Smooth muscle cell (in vitro differentiated cells): ENCODE measurements around the gene EHMT2. TPM values are rescaled to one million over a fixed set of nuclear protein-coding genes. Genes with fewer than 3 reads are reported as not detected.

ENCODE experiments used
- DNase-seq: peaks from one replicate; lab custom pipeline; 2025; ENCODE audit not compliant: unreplicated experiment; lab: John Stamatoyannopoulos, UW
- H2AFZ ChIP-seq: fragments of 200-600 bp; sonication (generic); 2 replicates; pipeline ENCODE4 v1.6.0; 2016; ENCODE audit warnings: antibody characterized with exemption, low read depth, mild to moderate bottlenecking
- H3F3A ChIP-seq: fragments of 200-600 bp; sonication (generic); 2 replicates; pipeline ENCODE4 v1.6.0; 2017; ENCODE audit warnings: antibody characterized with exemption, low read depth
- H3K27ac ChIP-seq: fragments of 200-600 bp; sonication (generic); 2 replicates; pipeline ENCODE4 v1.5.1; 2016; ENCODE audit warnings: low read depth, mild to moderate bottlenecking
- H3K27me3 ChIP-seq: fragments of 200-600 bp; sonication (generic); 2 replicates; pipeline ENCODE4 v1.6.1; 2016; ENCODE audit warnings: low read depth, mild to moderate bottlenecking
- H3K36me3 ChIP-seq: fragments of 200-600 bp; sonication (generic); 2 replicates; pipeline ENCODE4 v1.5.1; 2016; ENCODE audit warnings: low read depth
- H3K4me1 ChIP-seq: fragments of 200-600 bp; sonication (generic); 2 replicates; pipeline ENCODE4 v1.5.1; 2016; ENCODE audit warnings: low read depth
- H3K4me2 ChIP-seq: fragments of 200-600 bp; sonication (generic); 2 replicates; pipeline ENCODE4 v1.6.0; 2016; ENCODE audit warnings: mild to moderate bottlenecking
- H3K4me3 ChIP-seq: fragments of 200-600 bp; sonication (generic); 2 replicates; pipeline ENCODE4 v1.5.1; 2016; ENCODE audit warnings: mild to moderate bottlenecking
- H3K79me2 ChIP-seq: fragments of 200-600 bp; sonication (generic); 2 replicates; pipeline ENCODE4 v1.6.0; 2016; ENCODE audit warnings: low read depth, mild to moderate bottlenecking
- H3K9ac ChIP-seq: fragments of 200-600 bp; sonication (generic); 2 replicates; pipeline ENCODE4 v1.6.0; 2016; ENCODE audit warnings: low read depth
- H3K9me3 ChIP-seq: fragments of 200-600 bp; sonication (generic); replicated peaks from 2 replicates; pipeline ENCODE4 v1.5.1; 2016; ENCODE audit warnings: low read depth
- H4K20me1 ChIP-seq: fragments of 200-600 bp; sonication (generic); 2 replicates; pipeline ENCODE4 v1.6.0; 2016; ENCODE audit warnings: low read depth
- WGBS: methylation state at CpG from one replicate; pipeline ENCODE4 v1.1.7; 2016; ENCODE audit warnings: low lambda C conversion rate; 5-methylcytosine and 5-hydroxymethylcytosine counted together
- polyA plus RNA-seq: library from polyadenylated mRNA; unstranded; fragments of >200 nt; fragmentation: Nextera tagmentation; extraction: Ambion mirVana; gene quantifications from 2 replicates; pipeline ENCODE4 v1.2.1, GENCODE V29; 2016
- total RNA-seq: library from RNA; depleted of rRNA; stranded (reverse); fragments of >200 nt; gene quantifications from 2 replicates; pipeline ENCODE4 v1.2.3, GENCODE V29; 2014
- TF ChIP-seq, protein P1 (sequence below): fragments of 200-600 bp; sonication (generic); IDR thresholded peaks from 2 replicates; pipeline ENCODE4 v1.5.1; 2017; ENCODE audit warnings: borderline replicate concordance, mild to moderate bottlenecking, antibody characterized with exemption; ENCODE audit not compliant: insufficient read depth, poor library complexity, severe bottlenecking

EHMT2 gene
- total and polyA plus RNA-seq, 2 experiments from 2014 or later: 17.6 to 33.9 TPM

GRCh38 chr6:31874836-31875572, 22.5 kb downstream of the EHMT2 start:
- Histone ChIP-seq H3K9me3 (no peaks in the 10 kb centered on the region), H4K20me1 (no peaks in the 10 kb centered on the region), H3F3A (no peaks in the 10 kb centered on the region), H3K4me1 (peaks cover 6% of the 10 kb centered on the region), H3K27me3 (no peaks in the 10 kb centered on the region), H3K4me3 (no peak overlapping the region), H3K9ac (no peak overlapping the region), H3K79me2 (no peaks in the 10 kb centered on the region), H3K27ac (no peak overlapping the region), H3K36me3 (no peaks in the 10 kb centered on the region), H2AFZ (no peak overlapping the region), H3K4me2 (no peak overlapping the region)
- 83% methylated on average over 5 of the region's 5 CpGs for WGBS
- no peak for DNase-seq
- TF ChIP-seq, protein P1, sequence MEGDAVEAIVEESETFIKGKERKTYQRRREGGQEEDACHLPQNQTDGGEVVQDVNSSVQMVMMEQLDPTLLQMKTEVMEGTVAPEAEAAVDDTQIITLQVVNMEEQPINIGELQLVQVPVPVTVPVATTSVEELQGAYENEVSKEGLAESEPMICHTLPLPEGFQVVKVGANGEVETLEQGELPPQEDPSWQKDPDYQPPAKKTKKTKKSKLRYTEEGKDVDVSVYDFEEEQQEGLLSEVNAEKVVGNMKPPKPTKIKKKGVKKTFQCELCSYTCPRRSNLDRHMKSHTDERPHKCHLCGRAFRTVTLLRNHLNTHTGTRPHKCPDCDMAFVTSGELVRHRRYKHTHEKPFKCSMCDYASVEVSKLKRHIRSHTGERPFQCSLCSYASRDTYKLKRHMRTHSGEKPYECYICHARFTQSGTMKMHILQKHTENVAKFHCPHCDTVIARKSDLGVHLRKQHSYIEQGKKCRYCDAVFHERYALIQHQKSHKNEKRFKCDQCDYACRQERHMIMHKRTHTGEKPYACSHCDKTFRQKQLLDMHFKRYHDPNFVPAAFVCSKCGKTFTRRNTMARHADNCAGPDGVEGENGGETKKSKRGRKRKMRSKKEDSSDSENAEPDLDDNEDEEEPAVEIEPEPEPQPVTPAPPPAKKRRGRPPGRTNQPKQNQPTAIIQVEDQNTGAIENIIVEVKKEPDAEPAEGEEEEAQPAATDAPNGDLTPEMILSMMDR: no peak

DNA sequence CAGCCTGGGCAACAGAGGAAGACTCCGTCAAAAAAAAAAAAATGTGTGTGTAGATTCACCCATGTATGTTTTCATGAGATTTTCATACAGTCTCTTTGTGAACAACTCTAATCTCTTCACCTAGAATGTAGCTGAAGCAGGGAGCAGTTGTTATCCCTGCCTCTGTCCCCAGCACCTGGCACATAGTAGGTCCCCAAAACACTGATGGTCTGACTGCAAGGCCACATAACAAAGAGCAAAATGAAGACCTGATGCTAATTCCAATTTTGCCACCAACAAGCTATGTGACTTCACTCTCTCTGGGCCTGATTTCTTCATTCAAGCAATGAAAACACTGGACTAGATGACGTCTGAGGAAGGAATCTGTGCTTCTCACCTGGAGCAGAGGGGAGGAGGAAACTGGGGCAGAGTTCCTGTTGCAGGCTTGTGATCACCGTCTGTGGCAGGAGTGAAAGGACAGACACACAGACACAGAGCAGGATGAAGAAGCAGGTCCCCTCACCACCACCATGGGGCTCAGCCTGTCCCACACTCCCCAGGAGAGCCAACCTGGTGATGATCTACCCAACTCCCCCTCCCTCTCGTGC, 23.3 kb downstream of the EHMT2 start:
- H2AFZ ChIP-seq: no peak overlapping the region
- no peaks in the 10 kb centered on the region for H3K36me3 ChIP-seq
- no peak overlapping the region for H3K27ac ChIP-seq
- 76% methylated on average over 4 of the region's 4 CpGs for WGBS
- H3K79me2 ChIP-seq: no peaks in the 10 kb centered on the region
- H3K4me3 ChIP-seq: no peak overlapping the region
- no peak overlapping the region for H3K4me2 ChIP-seq
- DNase-seq: no peak
- no peaks in the 10 kb centered on the region for H3F3A ChIP-seq
- no peaks in the 10 kb centered on the region for H3K27me3 ChIP-seq
- TF ChIP-seq, protein P1: no peak
- H3K9ac ChIP-seq: no peak overlapping the region
- no peaks in the 10 kb centered on the region for H4K20me1 ChIP-seq
- no peaks in the 10 kb centered on the region for H3K9me3 ChIP-seq
- peaks cover 6% of the 10 kb centered on the region for H3K4me1 ChIP-seq

- H2AFZ ChIP-seq: peak overlapping the region; percentile 87
These were observed 26.3 kb downstream of the EHMT2 start for GRCh38 chr6:31871046-31871659.

More at GRCh38 chr6:31871046-31871659, 26.3 kb downstream of the EHMT2 start:
- H3K4me2 ChIP-seq: peak overlapping the region; percentile 26
- no peaks in the 10 kb centered on the region for H4K20me1 ChIP-seq
- WGBS: 48% methylated on average over 9 of the region's 9 CpGs
- no peak for DNase-seq
- H3K4me1 ChIP-seq: peaks cover 6% of the 10 kb centered on the region
- TF ChIP-seq, protein P1: no peak
- H3K36me3 ChIP-seq: no peaks in the 10 kb centered on the region
- no peak overlapping the region for H3K9ac ChIP-seq
- H3F3A ChIP-seq: no peaks in the 10 kb centered on the region
- H3K27me3 ChIP-seq: no peaks in the 10 kb centered on the region
- H3K79me2 ChIP-seq: no peaks in the 10 kb centered on the region
- no peaks in the 10 kb centered on the region for H3K9me3 ChIP-seq
- no peak overlapping the region for H3K27ac ChIP-seq
- H3K4me3 ChIP-seq: no peak overlapping the region
